K562 treated with DMSO at 1 percent for 12 hours (cell line): ENCODE data around the gene BCL2L2. TPM values are rescaled to one million over a fixed set of nuclear protein-coding genes. Genes with fewer than 3 reads are reported as not detected.

Source experiments
- total RNA-seq: library from RNA; unstranded; fragments of 300-600 nt; gene quantifications from 2 replicates; pipeline ENCODE4 v1.2.3, GENCODE V29; 2022; ENCODE audit not compliant: insufficient read depth

BCL2L2 gene, protein sequence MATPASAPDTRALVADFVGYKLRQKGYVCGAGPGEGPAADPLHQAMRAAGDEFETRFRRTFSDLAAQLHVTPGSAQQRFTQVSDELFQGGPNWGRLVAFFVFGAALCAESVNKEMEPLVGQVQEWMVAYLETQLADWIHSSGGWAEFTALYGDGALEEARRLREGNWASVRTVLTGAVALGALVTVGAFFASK
- 16.4 and 24.2 TPM in 2 replicates for total RNA-seq

GRCh38 chr14:23306412-23307145, at the start of gene BCL2L2:
Gene BCL2L2, plus strand, starts transcription at chr14:23306833. Its CDS starts 935 bp downstream, at chr14:23307768.

DNA sequence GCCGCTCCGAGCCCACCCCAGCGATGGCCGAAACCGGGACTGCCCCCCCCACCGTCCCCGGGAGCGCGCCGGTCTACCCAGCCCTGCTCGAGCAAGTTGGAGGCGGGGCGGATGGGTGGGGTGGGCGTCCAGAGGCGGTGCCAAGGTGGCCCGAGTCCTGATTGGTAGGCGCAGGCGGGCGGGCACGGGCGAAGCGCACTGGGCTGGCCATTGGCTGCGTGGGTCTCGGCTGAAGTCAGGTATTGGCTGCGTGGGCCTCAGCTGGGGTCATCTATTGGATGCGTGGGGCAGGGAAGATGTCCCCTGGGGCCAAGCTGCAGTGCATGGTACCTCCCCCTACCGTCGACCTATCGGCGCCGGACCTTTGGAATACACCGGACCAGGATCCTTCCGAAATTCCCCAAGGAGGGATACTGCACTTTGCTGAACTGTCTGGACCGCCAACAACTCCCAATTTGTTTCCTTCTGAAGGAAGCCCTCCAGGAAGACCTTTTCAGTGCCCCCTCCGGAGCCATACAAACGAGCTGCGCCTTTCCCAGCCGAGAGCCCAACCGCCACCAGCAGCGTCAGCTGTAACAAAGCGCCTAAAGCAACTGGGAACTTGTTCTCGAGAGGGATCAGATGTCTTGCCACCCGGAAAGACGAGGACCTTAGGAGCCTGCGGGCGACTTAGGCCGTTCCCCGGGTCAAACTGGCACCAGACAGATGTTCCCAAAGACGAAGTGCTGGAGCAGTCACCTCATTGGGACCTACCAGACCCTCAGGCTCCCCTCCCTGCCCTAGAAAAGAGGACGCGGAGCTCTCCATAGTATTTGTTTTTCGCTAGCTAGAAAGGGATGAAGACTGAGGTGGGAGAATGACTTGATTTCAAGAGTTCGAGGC, 20.4 kb upstream of the BCL2L2 start, which contains the start of gene HOMEZ:
Gene HOMEZ, minus strand, starts transcription at position 113 of the 882 bp plus-strand sequence. CDS start 180 bp downstream, outside the sequence.

GRCh38 chr14:23302290-23303225, 4.1 kb upstream of the BCL2L2 start, which contains the start of gene PPP1R3E:
Gene PPP1R3E, minus strand, starts transcription at chr14:23302859. Its CDS starts 283 bp downstream, at chr14:23302576.

DNA sequence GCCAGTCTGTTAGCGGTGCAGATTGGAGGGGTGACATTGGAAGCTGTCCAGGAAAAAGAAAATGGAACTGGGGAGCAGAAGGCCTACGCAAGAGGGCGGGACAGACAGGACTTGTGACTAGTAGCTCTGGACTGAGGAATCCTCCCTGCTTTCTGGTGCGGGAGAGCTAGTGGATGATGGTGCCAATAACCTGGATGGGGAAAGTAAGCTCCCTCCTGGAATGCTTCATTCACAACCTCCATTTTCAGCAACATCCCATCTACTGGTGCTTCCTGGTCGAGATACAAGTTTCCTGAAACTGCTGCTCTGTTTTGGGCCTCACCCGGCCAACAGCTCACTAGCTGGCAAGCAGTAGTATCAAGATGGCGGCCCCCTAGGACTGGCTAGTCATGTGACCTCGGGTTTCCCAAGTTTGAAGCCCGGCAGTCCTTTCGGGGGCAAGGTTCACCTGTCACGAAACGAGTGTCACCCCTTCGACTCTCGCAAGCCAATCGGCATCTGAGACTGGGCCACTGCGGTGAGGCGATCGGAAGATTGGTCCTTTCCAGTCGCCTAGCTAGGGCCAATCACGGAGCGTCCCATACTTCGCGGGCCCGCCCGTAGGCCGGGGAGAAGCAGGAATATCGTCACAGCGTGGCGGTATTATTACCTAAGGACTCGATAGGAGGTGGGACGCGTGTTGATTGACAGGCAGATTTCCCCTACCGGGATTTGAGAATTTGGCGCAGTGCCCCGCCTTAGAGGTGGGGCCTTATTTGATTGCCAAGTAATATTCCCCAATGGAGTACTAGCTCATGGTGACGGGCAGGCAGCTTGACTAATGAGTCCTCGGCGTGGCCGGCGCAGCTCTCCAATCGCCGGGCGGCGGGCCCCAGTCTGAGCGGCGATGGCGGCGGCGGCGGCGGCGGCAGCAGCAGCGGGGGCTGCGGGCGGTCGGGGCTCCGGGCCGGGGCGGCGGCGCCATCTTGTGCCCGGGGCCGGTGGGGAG, 14.2 kb downstream of the BCL2L2 start, which contains the start of gene PABPN1:
Gene PABPN1, plus strand, starts transcription at position 874 of the 988 bp plus-strand sequence. Its CDS starts 13 bp downstream, at position 887.

DNA sequence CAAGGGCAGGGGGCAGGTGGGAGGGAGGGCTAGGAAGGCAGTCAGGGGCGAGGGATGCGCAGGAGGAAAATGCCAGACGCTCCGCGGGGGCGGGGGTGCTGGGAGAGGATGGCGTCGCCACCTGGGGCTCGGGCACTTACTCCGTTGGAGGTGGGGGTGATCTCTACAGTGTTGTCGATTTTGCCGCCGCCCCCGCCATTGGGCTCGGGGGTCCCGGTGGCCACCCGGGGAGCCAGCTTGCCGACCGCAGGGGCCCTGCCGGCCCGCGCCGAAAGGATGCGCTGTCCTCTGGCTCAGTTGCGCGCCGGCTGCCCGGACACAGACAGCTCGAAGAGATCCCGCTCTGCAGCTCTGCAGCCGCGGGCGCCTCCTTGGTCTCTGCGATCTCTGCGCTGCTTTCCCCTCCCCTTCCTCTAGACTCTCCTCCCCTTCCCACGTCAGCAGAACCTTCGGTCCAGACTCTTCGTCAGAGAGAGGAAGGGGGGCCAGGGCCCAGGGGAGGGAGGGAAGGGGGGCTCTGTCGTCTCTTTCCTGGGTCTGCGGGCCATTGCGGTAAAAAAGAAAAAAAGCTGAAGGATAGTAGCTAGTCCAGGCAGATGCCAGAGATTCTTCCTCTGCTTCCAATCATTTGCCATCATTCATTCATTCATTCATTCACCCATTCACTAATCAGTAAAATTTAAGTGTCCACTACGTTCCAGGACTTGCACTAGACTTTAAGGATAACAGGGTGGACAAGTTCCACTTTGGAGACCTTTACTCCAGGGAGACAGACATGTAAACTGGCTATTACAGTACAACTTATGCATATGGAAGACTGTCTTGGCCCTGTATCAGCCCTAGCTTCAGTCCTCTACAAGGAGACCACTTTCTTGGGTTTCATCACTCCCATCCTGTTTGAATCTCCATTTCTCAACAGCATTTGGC, 46.1 kb downstream of the BCL2L2 start, which contains the start of gene SLC22A17:
Gene SLC22A17, minus strand, starts transcription at position 382 of the 927 bp plus-strand sequence.

Other genes starting within 250 kb of the BCL2L2 start
- 10.6 and 17.6 TPM in 2 replicates for gene CDH24, start 249.3 kb upstream of the BCL2L2 start, total RNA-seq
- 64.4 and 136 TPM in 2 replicates for gene ACIN1, start 211.7 kb upstream of the BCL2L2 start, total RNA-seq
- gene C14orf119, start 211.3 kb upstream of the BCL2L2 start, total RNA-seq = 44.9 and 45.3 TPM in 2 replicates
- not detected in 2 replicates for gene CIROP, start 201.8 kb upstream of the BCL2L2 start, total RNA-seq
- not detected in 2 replicates for gene CEBPE, start 187.6 kb upstream of the BCL2L2 start, total RNA-seq
- 1.3 and 8.0 TPM in 2 replicates for gene SLC7A8, start 123.2 kb upstream of the BCL2L2 start, total RNA-seq
- not detected in 2 replicates for gene RNF212B, start 68.9 kb upstream of the BCL2L2 start, total RNA-seq
- 6.4 and 12.9 TPM in 2 replicates for gene HOMEZ, start 20.7 kb upstream of the BCL2L2 start, total RNA-seq
- gene PPP1R3E, start 4.0 kb upstream of the BCL2L2 start, total RNA-seq = 5.4 and 15.6 TPM in 2 replicates
- gene PABPN1, start 14.6 kb downstream of the BCL2L2 start, total RNA-seq = 78.5 and 118 TPM in 2 replicates
- gene SLC22A17, start 46.1 kb downstream of the BCL2L2 start, total RNA-seq = 0.28 and 0.58 TPM in 2 replicates
- not detected in 2 replicates for gene EFS, start 58.3 kb downstream of the BCL2L2 start, total RNA-seq
- gene IL25, start 66.0 kb downstream of the BCL2L2 start, total RNA-seq = not detected in 2 replicates
- gene CMTM5, start 70.2 kb downstream of the BCL2L2 start, total RNA-seq = not detected in 2 replicates
- not detected in 2 replicates for gene MYH6, start 101.4 kb downstream of the BCL2L2 start, total RNA-seq
- gene MYH7, start 128.8 kb downstream of the BCL2L2 start, total RNA-seq = not detected in 2 replicates
- 30.4 and 33.4 TPM in 2 replicates for gene NGDN, start 162.9 kb downstream of the BCL2L2 start, total RNA-seq
- not detected in 2 replicates for gene ZFHX2, start 244.9 kb downstream of the BCL2L2 start, total RNA-seq
- gene THTPA, start 249.4 kb downstream of the BCL2L2 start, total RNA-seq = 1.8 and 3.7 TPM in 2 replicates